Heart left ventricle (tissue), 16 donors: ENCODE results near the gene ATG14. TPM values are rescaled to one million over a fixed set of nuclear protein-coding genes. Genes with fewer than 3 reads are reported as not detected.
A peak's percentile ranks its signal among the peaks of the same experiment; 100 is the strongest.
"Not testable (repeated sequence)": the region's sequence is repeated elsewhere in the genome, so short reads cannot be mapped to it uniquely, and the experiment has no call there.

Source experiments
- ATAC-seq, 4 donors: fragments of 200-7000 bp; cut with Tn5 transposase; one replicate each; pipeline ENCODE4 v1.9.1; 2020 to 2022; ENCODE audit warnings: moderate library complexity in 4 of 4, mild to moderate bottlenecking in 3 of 4, moderate number of reproducible peaks in 1 of 4
- DNase-seq, 5 donors: peaks; one replicate each; pipeline ENCODE4 v3.0.0-alpha.2; 2020
- H3K27ac ChIP-seq, 12 donors: fragments of 200-600 bp; sonication (generic) in 4 of 12; one replicate each; pipeline versions ENCODE4 v1.5.0 to v1.8.0; 2016 to 2022; ENCODE audit warnings: mild to moderate bottlenecking in 2 of 12
- H3K27me3 ChIP-seq, 9 donors: fragments of 200-600 bp; sonication (generic) in 2 of 9; one replicate each; pipeline versions ENCODE4 v1.5.1 to v1.8.0; 2016 to 2022; ENCODE audit warnings: mild to moderate bottlenecking in 3 of 9
- H3K36me3 ChIP-seq, 9 donors: fragments of 200-600 bp; sonication (generic) in 2 of 9; one replicate each; pipeline versions ENCODE4 v1.5.0 to v1.8.0; 2018 to 2022; ENCODE audit warnings: mild to moderate bottlenecking in 2 of 9
- H3K4me1 ChIP-seq, 12 donors: fragments of 200-600 bp; sonication (generic) in 4 of 12; one replicate each; pipeline versions ENCODE4 v1.5.0 to v1.8.0; 2016 to 2022; ENCODE audit warnings: mild to moderate bottlenecking in 3 of 12
- H3K4me3 ChIP-seq, 12 donors: fragments of 200-600 bp; sonication (generic) in 4 of 12; one replicate each; pipeline versions ENCODE4 v1.5.0 to v1.8.0; 2017 to 2022; ENCODE audit warnings: mild to moderate bottlenecking in 9 of 12, moderate library complexity in 4 of 12
- H3K9me3 ChIP-seq, 12 donors: fragments of 200-600 bp; sonication (generic) in 4 of 12; one replicate each; pipeline versions ENCODE4 v1.5.0 to v1.8.0; 2016 to 2022; ENCODE audit warnings: mild to moderate bottlenecking in 1 of 12
- POLR2A ChIP-seq, 2 donors: fragments of 450-650 bp; IDR thresholded peaks; one replicate each; pipeline ENCODE4 v1.6.1; 2017; ENCODE audit warnings: antibody characterized with exemption in 2 of 2, mild to moderate bottlenecking in 2 of 2, moderate library complexity in 2 of 2
- WGBS, 4 donors: extraction: QIAGEN DNeasy Blood & Tissue Kit in 2 of 4; methylation state at CpG; one replicate each; pipeline versions ENCODE4 v1.1.5 to v1.1.7; 2013 to 2018; 5-methylcytosine and 5-hydroxymethylcytosine counted together
- intact Hi-C, 10 donors: fragments of 100-400 bp; cut with DNase I; formaldehyde crosslinking; loops; one replicate each; pipeline versions ENCODE4 v1.11.1 to v1.14.2; 2022
- polyA plus RNA-seq, 2 donors: library from polyadenylated mRNA; stranded (reverse); fragments of 200-250 nt; gene quantifications; one replicate each; pipeline ENCODE4 v1.2.3, GENCODE V29; 2013
- total RNA-seq, 9 donors: library from RNA; depleted of rRNA in 2 of 9; stranded (reverse); fragments of >200 nt in 2 of 9; fragmentation: NEBNext Ultra II Directional in 3 of 9; extraction: Animal tissue kit (Norgen Biotek cat#: 25700) in 3 of 9; gene quantifications; one replicate each; pipeline versions ENCODE4 v1.1.0 to v1.2.4, GENCODE V29; 2016 to 2023
- TF ChIP-seq, protein P1 (sequence below), 12 donors: fragments of 200-600 bp; sonication (generic) in 4 of 12; IDR thresholded peaks; one replicate each; pipeline versions ENCODE4 v1.5.0 to v1.8.0; 2018 to 2022; ENCODE audit warnings: antibody characterized with exemption in 12 of 12, mild to moderate bottlenecking in 5 of 12
- donor health status: ischemic (EF 13 %, LVEDD 7.1; RV severe dilation, severe dysfunction).
- donor health status: healthy with polysubstance abuse.
- donor health status: DM: no; HTN: yes; CAD: no.
- donor health status: DM: no; HTN: no; CAD: no.
- donor health status: ischemic (EF 25% LVEDD 6.9; RV normal size, moderate dysfunction).
- donor health status: ischemic (EF 25% LVEDD 5.7; RV mildly dilated, moderate dysfunction).
- donor health status: healthy.
- donor health status: DM: yes; HTN: yes; CAD: no.
- donor health status: ischemic (EF 35%, LVEDD 5.7; RV mildly dilated, moderate dysfunction).
- donor health status: nonischemic (EF 11% LVEDD 7.7; RV severe dilation, severe dysfunction).
- donor health status: DM: yes; HTN: yes; CAD: no.
- donor health status: PGD.
- donor health status: ischemic (EF 29% LVEDD 5.4; RV normal size, mild dysfunction).
- donor health status: nonischemic (EF 23%, LVEDD 6.1; RV moderate dilation, normal function).

Gene ATG14
- total and polyA plus RNA-seq, 11 donors, result 5.9 to 16.2 (median 12.5) TPM

DNA sequence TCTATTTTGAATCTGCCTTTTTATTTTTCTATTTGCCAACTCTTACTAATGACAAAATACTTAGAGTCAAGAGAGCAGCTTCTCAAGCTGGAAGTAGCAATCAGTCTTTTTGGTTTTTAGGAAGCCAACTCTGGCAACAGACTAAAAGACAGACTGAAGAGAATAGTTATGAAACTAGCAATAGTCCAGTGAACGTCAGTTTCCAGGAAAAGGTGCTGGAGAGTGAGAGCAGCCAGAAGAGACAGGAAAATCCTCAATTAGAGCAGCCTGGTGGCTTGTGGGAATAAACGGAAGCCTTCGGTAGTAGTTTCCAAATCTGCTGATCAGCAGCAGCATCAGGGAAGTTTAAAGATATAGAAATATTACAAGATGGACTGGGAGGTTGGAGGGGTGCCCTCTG lies 27.1 kb downstream of the ATG14 start:
- Histone ChIP-seq H3K4me3 (no peak overlapping the region), H3K27me3 (no peaks in the 10 kb centered on the region), H3K9me3 (no peaks in the 10 kb centered on the region), H3K27ac (peak overlapping the region in 11 of 12 donors; percentile 18 to 80 (median 72)), H3K4me1 (peaks cover 0 to 30% (median 15%) of the 10 kb centered on the region in 12 donors), H3K36me3 (peaks cover 0 to 94% (median 84%) of the 10 kb centered on the region in 9 donors)
- ATAC-seq (peak in 2 of 4 donors; percentile 13 to 48), DNase-seq (no peak)
- TF ChIP-seq, protein P1, sequence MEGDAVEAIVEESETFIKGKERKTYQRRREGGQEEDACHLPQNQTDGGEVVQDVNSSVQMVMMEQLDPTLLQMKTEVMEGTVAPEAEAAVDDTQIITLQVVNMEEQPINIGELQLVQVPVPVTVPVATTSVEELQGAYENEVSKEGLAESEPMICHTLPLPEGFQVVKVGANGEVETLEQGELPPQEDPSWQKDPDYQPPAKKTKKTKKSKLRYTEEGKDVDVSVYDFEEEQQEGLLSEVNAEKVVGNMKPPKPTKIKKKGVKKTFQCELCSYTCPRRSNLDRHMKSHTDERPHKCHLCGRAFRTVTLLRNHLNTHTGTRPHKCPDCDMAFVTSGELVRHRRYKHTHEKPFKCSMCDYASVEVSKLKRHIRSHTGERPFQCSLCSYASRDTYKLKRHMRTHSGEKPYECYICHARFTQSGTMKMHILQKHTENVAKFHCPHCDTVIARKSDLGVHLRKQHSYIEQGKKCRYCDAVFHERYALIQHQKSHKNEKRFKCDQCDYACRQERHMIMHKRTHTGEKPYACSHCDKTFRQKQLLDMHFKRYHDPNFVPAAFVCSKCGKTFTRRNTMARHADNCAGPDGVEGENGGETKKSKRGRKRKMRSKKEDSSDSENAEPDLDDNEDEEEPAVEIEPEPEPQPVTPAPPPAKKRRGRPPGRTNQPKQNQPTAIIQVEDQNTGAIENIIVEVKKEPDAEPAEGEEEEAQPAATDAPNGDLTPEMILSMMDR (IDR thresholded peaks at IDR 0.05), result no peak
- TF ChIP-seq POLR2A (IDR thresholded peaks at IDR 0.05), result no peak
- intact Hi-C loops, result no loop called here
- 30 to 43% (median 41%) methylated on average over 3 of the region's 3 CpGs for WGBS, 4 donors

DNA sequence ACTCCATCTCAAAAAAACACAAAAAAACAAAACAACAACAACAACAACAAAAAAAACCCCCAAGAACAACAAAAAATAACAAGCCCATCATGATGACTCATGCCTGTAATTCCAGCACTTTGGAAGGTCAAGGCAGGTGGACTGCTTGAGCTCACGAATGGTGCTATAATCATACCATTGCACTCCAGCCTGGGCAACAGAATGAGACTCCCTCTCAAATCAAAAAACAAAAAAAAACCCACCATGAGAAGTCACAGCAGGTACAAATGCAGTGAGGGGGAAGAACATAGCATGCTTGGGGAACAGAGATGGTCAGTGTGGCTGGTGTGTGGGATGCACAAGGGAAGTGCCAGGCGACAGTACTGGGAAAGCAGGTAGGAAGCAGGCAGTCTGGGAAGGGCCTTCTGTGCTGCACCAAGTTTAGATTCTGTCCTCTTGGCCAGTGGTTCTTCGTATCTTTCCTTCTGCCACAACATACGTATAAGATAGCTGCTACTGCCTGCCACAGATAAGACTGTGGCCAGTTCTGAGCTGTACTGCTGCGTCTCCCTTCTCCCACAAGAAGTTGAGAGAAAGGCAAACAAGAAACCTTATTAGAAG lies 28.0 kb downstream of the ATG14 start:
- peak; percentile 61 to 78 (median 66) for ATAC-seq
- intact Hi-C loops, result no loop called here
- H3K4me1 ChIP-seq, result peaks cover 0 to 30% (median 15%) of the 10 kb centered on the region in 12 donors
- no peak overlapping the region for H3K4me3 ChIP-seq
- WGBS, 4 donors, result 47 to 51% (median 49%) methylated on average over 5 of the region's 5 CpGs
- H3K36me3 ChIP-seq, result peaks cover 0 to 94% (median 84%) of the 10 kb centered on the region in 9 donors
- no peak for DNase-seq
- H3K9me3 ChIP-seq, result no peaks in the 10 kb centered on the region
- peak overlapping the region in 11 of 12 donors; percentile 61 to 80 (median 72) for H3K27ac ChIP-seq
- TF ChIP-seq, protein P1 (IDR thresholded peaks at IDR 0.05), result no peak
- TF ChIP-seq POLR2A (IDR thresholded peaks at IDR 0.05), result no peak
- H3K27me3 ChIP-seq, result no peaks in the 10 kb centered on the region

DNA sequence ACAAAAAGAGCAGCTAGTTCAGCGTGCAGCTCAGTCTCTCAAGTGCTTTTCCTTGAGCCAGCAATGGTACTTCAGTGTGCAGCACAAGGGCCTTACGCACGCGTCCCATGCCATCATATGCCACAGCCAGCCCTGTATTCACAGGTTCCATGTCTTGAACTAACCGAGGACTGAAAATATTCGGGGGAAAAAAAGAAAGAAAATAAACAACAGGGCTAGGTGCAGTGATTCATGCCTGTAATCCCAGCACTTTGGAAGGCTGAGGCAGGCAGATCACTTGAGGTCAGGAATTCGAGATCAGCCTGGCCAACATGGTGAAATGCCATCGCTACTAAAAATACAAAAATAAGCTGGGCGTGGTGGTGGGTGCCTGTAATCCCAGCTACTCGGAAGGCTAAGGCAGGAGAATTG lies 28.6 kb downstream of the ATG14 start:
- Histone ChIP-seq H3K36me3 (peaks cover 0 to 92% (median 84%) of the 10 kb centered on the region in 9 donors), H3K4me1 (peaks cover 0 to 30% (median 15%) of the 10 kb centered on the region in 12 donors), H3K27ac (peak overlapping the region in 11 of 12 donors; percentile 61 to 80 (median 72))
- H3K4me3 ChIP-seq, H3K9me3 ChIP-seq, H3K27me3 ChIP-seq, intact Hi-C loops: not testable (repeated sequence)
- ATAC-seq (peak; percentile 71 to 86 (median 82)), DNase-seq (peak in 2 of 5 donors; percentile 43 to 62)
- WGBS, 4 donors, result 56 to 66% (median 58%) methylated on average over 10 of the region's 10 CpGs

DNA sequence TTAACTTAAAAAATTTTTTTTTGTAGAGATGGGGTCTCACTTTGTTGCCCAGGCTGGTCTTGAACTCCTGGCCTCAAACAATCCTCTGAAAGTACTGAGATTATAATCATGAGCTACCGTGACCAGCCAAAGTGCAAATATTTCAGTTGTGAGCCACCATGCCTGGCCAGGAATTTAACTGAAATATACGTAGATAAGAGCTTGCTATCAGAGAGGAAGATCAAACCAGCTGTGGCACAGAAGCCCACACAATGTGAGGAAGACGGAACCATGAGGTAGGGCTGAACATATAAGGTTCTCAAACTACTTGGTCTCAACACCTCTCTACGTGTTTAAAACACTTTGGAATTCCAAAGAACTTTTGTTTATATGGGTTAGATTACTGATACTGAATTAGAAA lies 29.1 kb downstream of the ATG14 start:
- Histone ChIP-seq H3K9me3 (no peaks in the 10 kb centered on the region), H3K27ac (peak overlapping the region in 11 of 12 donors; percentile 61 to 80 (median 72)), H3K4me3 (no peak overlapping the region), H3K4me1 (peaks cover 0 to 30% (median 15%) of the 10 kb centered on the region in 12 donors), H3K36me3 (peaks cover 0 to 92% (median 84%) of the 10 kb centered on the region in 9 donors), H3K27me3 (no peaks in the 10 kb centered on the region)
- DNase-seq (no peak), ATAC-seq (no peak)
- intact Hi-C loops, result no loop called here
- 63 to 69% (median 64%) methylated on average over 4 of the region's 4 CpGs for WGBS, 4 donors
- no peak for TF ChIP-seq POLR2A (IDR thresholded peaks at IDR 0.05)
- TF ChIP-seq, protein P1 (IDR thresholded peaks at IDR 0.05), result no peak
